GM12872 (cell line): ENCODE results near the gene SLC6A19.

ENCODE experiments used
- TF ChIP-seq, protein P1 (sequence below): IDR thresholded peaks from 3 replicates; pipeline ENCODE4 v1.5.1; 2011; ENCODE audit warnings: low read depth, mild to moderate bottlenecking, low read length, moderate library complexity; ENCODE audit not compliant: insufficient read depth

SLC6A19 gene

DNA sequence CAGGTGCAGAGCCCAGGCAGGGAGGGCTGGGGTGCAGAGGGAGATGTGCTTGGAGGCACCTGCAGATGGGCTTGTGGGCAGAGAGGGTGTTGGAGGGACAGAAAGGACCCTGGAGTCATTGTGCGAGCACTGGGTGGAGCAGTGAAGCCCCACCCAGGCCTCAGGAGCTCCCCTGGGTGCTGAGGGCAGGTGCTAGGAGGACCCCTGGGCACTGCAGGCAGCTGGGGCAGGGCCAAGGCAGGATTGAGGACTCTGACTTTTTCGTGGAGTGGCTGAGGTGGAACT, 13.5 kb downstream of the SLC6A19 start:
- TF ChIP-seq, protein P1, sequence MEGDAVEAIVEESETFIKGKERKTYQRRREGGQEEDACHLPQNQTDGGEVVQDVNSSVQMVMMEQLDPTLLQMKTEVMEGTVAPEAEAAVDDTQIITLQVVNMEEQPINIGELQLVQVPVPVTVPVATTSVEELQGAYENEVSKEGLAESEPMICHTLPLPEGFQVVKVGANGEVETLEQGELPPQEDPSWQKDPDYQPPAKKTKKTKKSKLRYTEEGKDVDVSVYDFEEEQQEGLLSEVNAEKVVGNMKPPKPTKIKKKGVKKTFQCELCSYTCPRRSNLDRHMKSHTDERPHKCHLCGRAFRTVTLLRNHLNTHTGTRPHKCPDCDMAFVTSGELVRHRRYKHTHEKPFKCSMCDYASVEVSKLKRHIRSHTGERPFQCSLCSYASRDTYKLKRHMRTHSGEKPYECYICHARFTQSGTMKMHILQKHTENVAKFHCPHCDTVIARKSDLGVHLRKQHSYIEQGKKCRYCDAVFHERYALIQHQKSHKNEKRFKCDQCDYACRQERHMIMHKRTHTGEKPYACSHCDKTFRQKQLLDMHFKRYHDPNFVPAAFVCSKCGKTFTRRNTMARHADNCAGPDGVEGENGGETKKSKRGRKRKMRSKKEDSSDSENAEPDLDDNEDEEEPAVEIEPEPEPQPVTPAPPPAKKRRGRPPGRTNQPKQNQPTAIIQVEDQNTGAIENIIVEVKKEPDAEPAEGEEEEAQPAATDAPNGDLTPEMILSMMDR = no peak

DNA sequence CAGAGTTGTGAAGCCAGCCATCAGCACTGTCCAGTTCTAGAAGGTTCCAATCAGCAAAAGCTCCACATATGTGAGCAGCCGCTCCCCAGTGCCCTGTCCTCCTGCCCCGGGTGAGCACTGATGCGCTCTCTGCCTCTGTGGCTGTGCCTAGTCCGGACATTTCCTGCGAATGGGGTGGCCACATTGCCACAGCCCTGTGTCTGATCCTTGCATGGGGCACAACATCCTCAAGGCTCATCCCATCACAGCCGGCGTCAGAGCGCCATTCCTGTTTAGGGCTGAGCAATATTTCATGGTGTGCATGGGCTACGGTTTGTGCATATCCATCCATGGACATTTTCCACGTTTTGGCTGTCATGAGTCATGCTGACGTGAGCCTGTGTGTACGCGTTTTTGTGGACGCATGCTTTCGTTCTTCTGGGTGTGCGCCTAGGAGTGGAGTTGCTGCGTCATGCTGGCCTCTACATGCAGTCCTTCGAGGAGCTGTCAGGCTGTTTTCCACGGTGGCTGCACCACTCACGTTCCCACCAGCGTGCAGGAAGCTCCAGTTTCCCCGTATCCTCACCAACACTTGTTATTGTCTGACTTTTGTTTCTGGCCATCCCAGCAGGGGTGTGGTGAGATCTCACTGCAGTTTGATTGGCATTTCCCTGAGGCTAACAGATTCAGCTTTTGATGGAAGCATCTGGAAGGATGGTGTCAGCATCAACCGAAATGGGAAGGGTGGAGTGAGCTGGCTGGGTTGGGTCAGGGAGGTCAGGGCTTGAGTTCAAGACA, 14.1 kb downstream of the SLC6A19 start:
- TF ChIP-seq, protein P1 = no peak

DNA sequence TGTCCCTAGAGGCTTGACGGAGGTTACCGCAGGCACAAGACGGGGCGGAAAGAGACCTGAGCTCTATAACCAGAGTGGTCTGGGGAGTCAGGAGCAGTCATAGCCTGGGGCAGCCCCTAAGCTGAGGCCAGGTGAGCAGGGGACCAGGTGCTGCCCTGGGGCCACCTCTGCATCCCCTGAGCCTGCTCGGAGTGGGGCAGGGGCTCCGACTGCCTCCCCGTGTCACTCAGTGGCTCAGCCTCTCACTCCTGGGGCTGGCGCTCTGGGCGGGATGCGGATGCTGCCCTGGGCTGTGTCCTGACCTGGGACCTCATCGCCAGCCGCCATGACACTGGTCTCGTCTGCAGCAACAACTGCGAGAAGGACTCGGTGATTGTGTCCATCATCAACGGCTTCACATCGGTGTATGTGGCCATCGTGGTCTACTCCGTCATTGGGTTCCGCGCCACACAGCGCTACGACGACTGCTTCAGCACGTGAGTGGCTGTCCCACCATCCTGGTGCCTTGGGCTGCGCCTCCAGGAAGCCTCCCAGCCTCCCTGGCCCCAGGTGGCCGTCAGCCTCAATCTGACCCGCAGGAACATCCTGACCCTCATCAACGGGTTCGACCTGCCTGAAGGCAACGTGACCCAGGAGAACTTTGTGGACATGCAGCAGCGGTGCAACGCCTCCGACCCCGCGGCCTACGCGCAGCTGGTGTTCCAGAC, 15.0 kb downstream of the SLC6A19 start:
- TF ChIP-seq, protein P1 = no peak

DNA sequence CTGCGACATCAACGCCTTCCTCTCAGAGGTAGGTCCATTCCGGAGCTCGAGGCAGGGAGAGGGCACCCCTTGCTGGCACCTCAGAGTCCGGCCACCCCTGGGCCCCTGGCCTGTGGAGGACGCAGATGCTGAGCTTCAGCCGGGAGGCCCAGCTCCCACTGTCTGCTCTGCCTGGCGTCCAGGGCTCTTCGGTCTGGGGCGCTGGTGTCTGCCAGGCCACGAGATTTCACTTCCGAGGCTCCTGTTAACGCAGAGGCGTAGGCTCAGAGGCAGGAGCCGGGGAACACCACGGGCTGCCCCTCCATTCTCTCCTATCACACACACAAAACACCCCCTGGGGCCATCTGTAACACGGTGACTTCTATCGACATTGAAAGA, 15.5 kb downstream of the SLC6A19 start:
- TF ChIP-seq, protein P1 = no peak

DNA sequence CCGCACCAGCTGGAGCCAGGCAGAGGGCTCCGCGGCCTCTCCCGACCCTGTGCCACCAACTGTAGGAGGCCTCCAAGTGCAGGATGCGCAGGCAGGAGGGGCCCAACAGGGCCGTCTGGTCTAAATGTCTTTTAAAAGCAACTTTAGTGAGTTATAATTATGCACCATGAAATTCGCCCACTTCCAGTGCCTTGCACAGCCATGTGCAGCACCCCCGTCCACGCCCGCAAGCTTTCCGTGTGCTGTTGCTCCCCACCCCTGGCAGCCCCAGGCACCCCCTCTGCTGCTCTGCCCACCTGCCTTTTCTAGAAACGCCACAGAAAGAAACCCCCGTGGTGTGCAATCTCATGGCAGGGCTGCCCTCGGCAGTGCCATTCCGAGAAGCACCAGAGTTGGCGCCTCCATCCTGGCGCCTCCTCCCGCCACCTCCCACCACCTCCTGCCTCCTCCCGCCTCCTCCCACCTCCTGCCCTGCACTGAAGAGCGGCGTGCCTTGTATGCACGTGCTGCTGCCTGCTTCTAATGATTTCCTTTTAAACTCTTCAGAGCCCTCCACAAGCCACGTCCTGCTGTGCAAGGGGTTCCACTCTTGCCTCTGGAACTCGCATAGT, 16.3 kb downstream of the SLC6A19 start:
- TF ChIP-seq, protein P1 = no peak

DNA sequence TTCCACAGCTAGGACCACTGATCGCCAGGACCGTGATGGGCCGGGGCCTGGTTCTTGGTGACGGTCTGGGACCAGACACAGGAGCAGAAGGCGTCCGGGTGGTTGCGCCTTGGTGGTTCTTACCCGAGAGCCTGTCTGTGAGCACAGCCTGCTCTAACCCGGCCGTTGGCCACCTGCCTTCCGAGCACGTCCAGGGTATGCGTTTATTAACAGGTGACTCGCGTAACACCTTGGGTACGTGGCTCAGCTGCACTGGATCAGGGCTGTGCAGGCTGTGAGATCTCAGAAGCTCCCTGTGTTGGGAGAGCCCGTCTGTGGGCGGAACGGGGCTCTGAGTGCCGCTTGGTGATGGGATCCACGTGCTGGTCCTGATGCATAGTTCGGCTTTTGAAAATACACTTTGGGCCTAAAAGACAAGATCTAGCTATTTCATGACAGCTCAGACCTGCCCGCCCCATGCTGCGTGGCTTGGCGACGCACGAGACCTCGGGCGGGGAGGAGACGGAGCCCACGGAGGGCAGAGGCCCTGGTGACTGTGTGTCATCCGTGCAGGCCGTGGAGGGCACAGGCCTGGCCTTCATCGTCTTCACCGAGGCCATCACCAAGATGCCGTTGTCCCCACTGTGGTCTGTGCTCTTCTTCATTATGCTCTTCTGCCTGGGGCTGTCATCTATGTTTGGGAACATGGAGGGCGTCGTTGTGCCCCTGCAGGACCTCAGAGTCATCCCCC, 17.1 kb downstream of the SLC6A19 start:
- TF ChIP-seq, protein P1 = no peak

DNA sequence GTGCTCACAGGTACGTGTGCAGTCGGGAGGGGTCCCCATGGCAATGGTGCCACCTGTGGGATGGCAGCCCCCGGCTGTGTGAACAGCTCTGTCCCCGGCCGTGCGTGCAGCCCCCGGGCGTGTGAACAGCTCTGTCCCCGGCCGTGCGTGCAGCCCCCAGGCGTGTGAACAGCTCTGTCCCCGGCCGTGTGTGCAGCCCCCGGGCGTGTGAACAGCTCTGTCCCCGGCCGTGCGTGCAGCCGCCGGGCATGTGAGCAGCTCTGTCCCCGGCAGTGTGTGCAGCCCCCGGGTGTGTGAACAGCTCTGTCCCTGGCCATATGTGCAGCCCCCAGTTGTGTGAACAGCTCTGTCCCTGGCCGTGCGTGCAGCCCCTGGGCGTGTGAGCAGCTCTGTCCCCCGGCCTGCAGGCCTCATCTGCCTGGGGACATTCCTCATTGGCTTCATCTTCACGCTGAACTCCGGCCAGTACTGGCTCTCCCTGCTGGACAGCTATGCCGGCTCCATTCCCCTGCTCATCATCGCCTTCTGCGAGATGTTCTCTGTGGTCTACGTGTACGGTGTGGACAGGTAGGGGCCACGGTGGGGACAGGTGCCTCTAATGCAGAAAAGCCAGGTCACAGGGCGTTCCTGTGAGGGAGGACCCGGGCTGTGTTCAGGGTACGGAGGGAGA, 17.8 kb downstream of the SLC6A19 start:
- TF ChIP-seq, protein P1 = no peak
